ENCODE data around the gene PEAK1. TPM values are rescaled to one million over a fixed set of nuclear protein-coding genes. Genes with fewer than 3 reads are reported as not detected.

Gene PEAK1
- total RNA-seq, 2 donors from 2014 or later = 44.2 to 59.8 TPM

DNA sequence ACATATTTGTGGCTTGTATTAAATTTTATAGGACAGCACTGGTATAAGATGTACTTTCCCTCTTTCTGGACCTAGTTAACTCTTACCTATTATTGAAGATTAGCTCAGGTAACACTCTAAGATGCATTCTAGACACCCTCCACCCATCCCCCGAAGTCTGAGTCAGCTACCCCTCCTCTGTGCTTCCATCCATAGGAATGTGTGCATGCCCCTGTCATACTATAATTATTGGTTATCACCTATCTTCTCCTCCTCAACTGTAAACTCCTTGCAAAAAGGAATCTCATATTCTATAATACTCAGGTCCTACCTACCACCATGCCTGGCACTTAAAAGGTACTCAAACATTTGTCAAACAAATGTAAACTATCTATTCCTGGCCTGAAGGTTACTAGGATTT is 3.0 kb downstream of the PEAK1 start:
- TF ChIP-seq CTCF (IDR thresholded peaks at IDR 0.05) = no peak
- H3K36me3 ChIP-seq = no peaks in the 10 kb centered on the region
- DNase-seq (ENCODE audit: low spot score) = no peak
- H3K4me1 ChIP-seq = peaks cover 0 to 68% of the 10 kb centered on the region in 2 donors
- no peaks in the 10 kb centered on the region for H3K27me3 ChIP-seq
- H3K9me3 ChIP-seq = no peaks in the 10 kb centered on the region
- no peak overlapping the region for H3K4me3 ChIP-seq
- no peak overlapping the region for H3K27ac ChIP-seq

DNA sequence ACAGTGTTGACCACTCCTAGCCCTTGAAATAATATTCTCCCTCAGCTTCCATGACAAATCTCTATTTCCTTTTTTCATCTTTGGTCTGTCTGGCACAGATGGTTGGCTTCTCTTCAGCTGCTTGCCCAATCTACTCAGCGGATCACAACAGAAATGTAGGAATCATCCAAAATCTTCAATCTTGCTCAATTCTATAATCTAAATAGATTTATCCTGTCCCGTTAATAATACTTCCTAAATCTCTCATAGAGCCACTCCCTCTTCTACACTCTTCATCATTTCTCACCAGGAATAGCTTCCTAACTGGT is 3.8 kb downstream of the PEAK1 start:
- no peak overlapping the region for H3K4me3 ChIP-seq
- H3K9me3 ChIP-seq = no peaks in the 10 kb centered on the region
- TF ChIP-seq CTCF (IDR thresholded peaks at IDR 0.05) = no peak
- peak overlapping the region in 1 of 2 donors; percentile 19 for H3K27ac ChIP-seq
- H3K36me3 ChIP-seq = no peaks in the 10 kb centered on the region
- H3K27me3 ChIP-seq = no peaks in the 10 kb centered on the region
- DNase-seq (ENCODE audit: low spot score) = no peak
- peaks cover 0 to 69% of the 10 kb centered on the region in 2 donors for H3K4me1 ChIP-seq

DNA sequence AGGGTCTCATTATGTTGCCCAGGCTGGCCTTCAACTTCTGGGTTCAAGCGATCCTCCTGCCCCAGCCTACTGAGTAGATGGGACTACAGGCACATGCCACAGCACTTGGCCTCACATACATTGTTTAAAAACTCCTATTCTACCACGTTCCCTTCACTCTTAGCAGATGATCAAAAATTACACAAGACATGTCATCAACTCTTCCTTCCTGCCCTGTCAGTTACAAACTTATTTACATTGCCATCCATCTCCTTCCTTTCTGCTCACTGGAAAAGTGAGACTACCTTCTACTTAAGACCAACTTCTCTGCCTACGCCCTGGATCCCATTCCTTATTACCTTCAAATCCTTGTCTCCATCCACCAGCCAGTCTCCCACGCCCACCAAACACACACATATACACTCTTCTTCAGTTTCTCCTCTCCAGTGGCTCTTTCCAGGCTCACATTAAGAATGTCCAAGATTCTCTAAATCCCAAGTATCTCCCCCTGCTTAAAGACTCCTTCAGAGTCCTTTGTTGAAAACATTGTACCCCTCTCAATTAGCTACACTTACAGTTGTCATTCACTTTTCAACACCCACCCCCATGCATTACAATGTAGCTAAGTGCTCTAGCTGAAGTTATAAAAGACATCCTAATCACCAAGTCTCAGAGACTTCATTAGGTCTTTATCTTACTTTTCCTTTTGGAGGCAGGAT is 4.3 kb downstream of the PEAK1 start:
- Histone ChIP-seq H3K27ac (peak overlapping the region in 1 of 2 donors; percentile 19), H3K27me3 (no peaks in the 10 kb centered on the region), H3K9me3 (no peaks in the 10 kb centered on the region), H3K4me3 (no peak overlapping the region), H3K36me3 (no peaks in the 10 kb centered on the region), H3K4me1 (peaks cover 0 to 74% of the 10 kb centered on the region in 2 donors)
- TF ChIP-seq CTCF (IDR thresholded peaks at IDR 0.05) = no peak
- no peak for DNase-seq (ENCODE audit: low spot score)

GRCh38 chr15:77414789-77415442 is 5.0 kb downstream of the PEAK1 start:
- DNase-seq (ENCODE audit: low spot score) = no peak
- H3K9me3 ChIP-seq = no peaks in the 10 kb centered on the region
- no peak for TF ChIP-seq CTCF (IDR thresholded peaks at IDR 0.05)
- no peaks in the 10 kb centered on the region for H3K27me3 ChIP-seq
- no peak overlapping the region for H3K27ac ChIP-seq
- no peak overlapping the region for H3K4me3 ChIP-seq
- H3K36me3 ChIP-seq = no peaks in the 10 kb centered on the region
- H3K4me1 ChIP-seq = peaks cover 0 to 80% of the 10 kb centered on the region in 2 donors

GRCh38 chr15:77413699-77414349 is 6.1 kb downstream of the PEAK1 start:
- H3K4me1 ChIP-seq = peaks cover 0 to 86% of the 10 kb centered on the region in 2 donors

More at GRCh38 chr15:77413699-77414349, 6.1 kb downstream of the PEAK1 start:
- Histone ChIP-seq H3K36me3 (no peaks in the 10 kb centered on the region), H3K4me3 (no peak overlapping the region), H3K9me3 (no peaks in the 10 kb centered on the region), H3K27me3 (no peaks in the 10 kb centered on the region), H3K27ac (no peak overlapping the region)
- no peak for DNase-seq (ENCODE audit: low spot score)
- TF ChIP-seq CTCF (IDR thresholded peaks at IDR 0.05) = no peak
